Body of pancreas (tissue), 4 donors: Measurements from ENCODE around the gene ROBO1. TPM values are rescaled to one million over a fixed set of nuclear protein-coding genes. Genes with fewer than 3 reads are reported as not detected.
"Not testable (repeated sequence)": the region's sequence is repeated elsewhere in the genome, so short reads cannot be mapped to it uniquely, and the experiment has no call there.

Source experiments
- ATAC-seq: fragments of 150-250 bp; one replicate; pipeline ENCODE4 v1.9.1; 2016
- DNase-seq, 4 donors: peaks; one replicate each; pipeline ENCODE4 v3.0.0-alpha.2; 2019
- H3K27ac ChIP-seq, 4 donors: fragments of 200-600 bp; sonication (generic); 1 replicate in 3 of 4; 2 replicates in 1 of 4; pipeline versions ENCODE4 v1.5.1 to v1.6.1; 2016 to 2019; ENCODE audit warnings: mild to moderate bottlenecking in 1 of 4, mixed read lengths in 1 of 4, moderate library complexity in 1 of 4
- H3K27me3 ChIP-seq, 2 donors: fragments of 200-600 bp; sonication (generic); one replicate each; pipeline ENCODE4 v1.6.0; 2016; ENCODE audit warnings: mild to moderate bottlenecking in 1 of 2
- H3K36me3 ChIP-seq, 2 donors: fragments of 200-600 bp; sonication (generic); replicated peaks in 1 of 2; 2 replicates each; pipeline ENCODE4 v1.5.1; 2016; ENCODE audit warnings: low read depth in 2 of 2; ENCODE audit not compliant: insufficient read depth in 1 of 2
- H3K4me1 ChIP-seq: fragments of 200-600 bp; sonication (generic); one replicate; pipeline ENCODE4 v1.6.0; 2016
- H3K4me3 ChIP-seq, 2 donors: fragments of 200-600 bp; sonication (generic); 1 replicate in 1 of 2; 2 replicates in 1 of 2; pipeline ENCODE4 v1.5.1; 2016 to 2019
- H3K9me3 ChIP-seq, 3 donors: fragments of 200-600 bp; sonication (generic); 1 replicate in 2 of 3; 2 replicates in 1 of 3; pipeline ENCODE4 v1.5.1; 2016
- CTCF ChIP-seq, 7 experiments: fragments of 450-650 bp in 4 of 7; fragments of 200-600 bp in 3 of 7; sonication (generic) in 3 of 7; IDR thresholded peaks; one replicate each; pipeline ENCODE4 v1.5.1; 2016 to 2019; ENCODE audit warnings: antibody characterized with exemption in 7 of 7
- POLR2A ChIP-seq, 3 donors: fragments of 450-650 bp; IDR thresholded peaks; one replicate each; pipeline ENCODE4 v1.6.1; 2016; ENCODE audit warnings: antibody characterized with exemption in 3 of 3, mild to moderate bottlenecking in 2 of 3
- WGBS, 2 donors: methylation state at CpG; one replicate each; pipeline ENCODE4 v1.1.5; 2017; 5-methylcytosine and 5-hydroxymethylcytosine counted together
- intact Hi-C: fragments of 100-400 bp; cut with DNase I; formaldehyde crosslinking; loops from one replicate; pipeline ENCODE4 v1.15.1; 2023
- total RNA-seq, 2 donors: library from RNA; depleted of rRNA; stranded (reverse); fragments of >200 nt; gene quantifications; one replicate each; pipeline ENCODE4 v1.1.0, GENCODE V29; 2016

ROBO1 gene
- total RNA-seq, 2 donors from 2014 or later: 3.9 to 9.9 TPM

GRCh38 chr3:79329154-79329553 lies 438.6 kb downstream of the ROBO1 start:
- TF ChIP-seq CTCF (IDR thresholded peaks at IDR 0.05) (no peak), POLR2A (IDR thresholded peaks at IDR 0.05) (no peak)
- Histone ChIP-seq H3K9me3 (no peaks in the 10 kb centered on the region), H3K27me3 (no peaks in the 10 kb centered on the region), H3K4me1 (no peaks in the 10 kb centered on the region), H3K4me3 (no peak overlapping the region), H3K27ac (no peak overlapping the region), H3K36me3 (no peaks in the 10 kb centered on the region)
- ATAC-seq: no peak
- intact Hi-C loops: no loop called here
- no peak for DNase-seq
- WGBS, 2 donors: 43 to 46% methylated on average over 2 of the region's 2 CpGs

GRCh38 chr3:79326642-79327041 lies 441.2 kb downstream of the ROBO1 start:
- Histone ChIP-seq H3K4me3 (no peak overlapping the region), H3K9me3 (no peaks in the 10 kb centered on the region), H3K36me3 (no peaks in the 10 kb centered on the region), H3K27ac (no peak overlapping the region), H3K27me3 (no peaks in the 10 kb centered on the region), H3K4me1 (no peaks in the 10 kb centered on the region)
- 74 to 75% methylated on average over 3 of the region's 3 CpGs for WGBS, 2 donors
- intact Hi-C loops: no loop called here
- TF ChIP-seq POLR2A (IDR thresholded peaks at IDR 0.05) (no peak), CTCF (IDR thresholded peaks at IDR 0.05) (no peak)
- no peak for ATAC-seq
- DNase-seq: no peak

- H3K4me3 ChIP-seq, H3K9me3 ChIP-seq, H3K27ac ChIP-seq, H3K27me3 ChIP-seq, DNase-seq, H3K4me1 ChIP-seq, H3K36me3 ChIP-seq, intact Hi-C loops, ATAC-seq: not testable (repeated sequence)
- WGBS, 2 donors: 67 to 71% methylated on average over 15 of the region's 15 CpGs
These were observed 441.9 kb downstream of the ROBO1 start for GRCh38 chr3:79325833-79326383.

- ATAC-seq (no peak), DNase-seq (no peak)
- H3K27me3 ChIP-seq: no peaks in the 10 kb centered on the region
- no peaks in the 10 kb centered on the region for H3K4me1 ChIP-seq
- no peaks in the 10 kb centered on the region for H3K36me3 ChIP-seq
- 55 to 57% methylated on average over 7 of the region's 7 CpGs for WGBS, 2 donors
- no peak overlapping the region for H3K27ac ChIP-seq
- H3K4me3 ChIP-seq: no peak overlapping the region
- no peak for TF ChIP-seq CTCF (IDR thresholded peaks at IDR 0.05)
- no peak for TF ChIP-seq POLR2A (IDR thresholded peaks at IDR 0.05)
- intact Hi-C loops: no loop called here
- H3K9me3 ChIP-seq: no peaks in the 10 kb centered on the region
These were observed 450.0 kb downstream of the ROBO1 start for GRCh38 chr3:79317551-79318518.

GRCh38 chr3:79314962-79315361 lies 452.8 kb downstream of the ROBO1 start:
- H3K27ac ChIP-seq: no peak overlapping the region
- no peaks in the 10 kb centered on the region for H3K27me3 ChIP-seq
- intact Hi-C loops: no loop called here
- ATAC-seq (no peak), DNase-seq (no peak)
- TF ChIP-seq POLR2A (IDR thresholded peaks at IDR 0.05): no peak
- TF ChIP-seq CTCF (IDR thresholded peaks at IDR 0.05): no peak
- no peaks in the 10 kb centered on the region for H3K36me3 ChIP-seq
- no peak overlapping the region for H3K4me3 ChIP-seq
- 46 to 50% methylated on average over 2 of the region's 2 CpGs for WGBS, 2 donors
- no peaks in the 10 kb centered on the region for H3K4me1 ChIP-seq
- H3K9me3 ChIP-seq: no peaks in the 10 kb centered on the region
